Liver (tissue), 3 donors: ENCODE measurements around the gene EPB41L4B.

Experiments
- CTCF ChIP-seq: fragments of 150-350 bp; IDR thresholded peaks from 2 replicates; pipeline ENCODE4 v1.5.1; 2017; ENCODE audit warnings: improper control_type of control experiment, low read depth, low read length; ENCODE audit not compliant: missing input control
- JUND ChIP-seq, 2 donors: IDR thresholded peaks; 2 replicates each; pipeline ENCODE4 v1.6.1; 2016; ENCODE audit warnings: antibody characterized with exemption in 2 of 2
- SP1 ChIP-seq: IDR thresholded peaks from 2 replicates; pipeline ENCODE4 v1.6.1; 2018; ENCODE audit warnings: antibody characterized with exemption, mild to moderate bottlenecking
- donor health status: healthy.
- donor health status: healthy.

- TF ChIP-seq CTCF (no peak), JUND (IDR thresholded peaks at IDR 0.05) (no peak), SP1 (no peak)
These were observed 53.3 kb downstream of the EPB41L4B start for GRCh38 chr9:109267555-109267954.
